ENCODE results near the gene NACC2. TPM values are rescaled to one million over a fixed set of nuclear protein-coding genes. Genes with fewer than 3 reads are reported as not detected.

The NACC2 gene
- total and polyA plus RNA-seq, 2 of the 8 experiments (the other 6 are each of a cell fraction or from before 2014, with no cell fraction given): 8.3 to 14.0 TPM

- Histone ChIP-seq H2AK5ac (ENCODE audit: low read depth, low read length) (no peak overlapping the region), H3K14ac (ENCODE audit: insufficient read length) (no peak overlapping the region), H4K5ac (ENCODE audit: insufficient read length, low read depth, low read length) (no peak overlapping the region), H3K4ac (replicated peaks; ENCODE audit: insufficient read length, low read depth, low read length) (no peak overlapping the region), H3K23ac (ENCODE audit: insufficient read length) (no peak overlapping the region), H3K27me3 (replicated peaks in 1 of 4; ENCODE audit: control insufficient read depth in 3 of 4, extremely low read depth in 1 of 4, insufficient read depth in 3 of 4, low read length in 3 of 4) (no peaks in the 10 kb centered on the region; a peak in 1 of 7 replicates), H4K91ac (replicated peaks; ENCODE audit: insufficient read length, low read length) (no peak overlapping the region), H2BK12ac (ENCODE audit: low read depth, low read length) (0 out of 2 replicates have a peak overlapping the region, but pooled peaks have one; percentile 50), H3K9ac (replicated peaks in 1 of 4; ENCODE audit: extremely low read depth in 1 of 4, low read depth in 3 of 4, low read length in 3 of 4) (no peak overlapping the region), H4K8ac (ENCODE audit: extremely low read depth, insufficient read depth, low read length) (0 out of 2 replicates have a peak overlapping the region, but pooled peaks have one; percentile 82), H3K4me2 (ENCODE audit: insufficient read depth in 1 of 2, low read depth in 2 of 2, low read length in 2 of 2) (peak overlapping the region; percentile 16 to 41; a peak in 3 of 4 replicates), H3K79me1 (ENCODE audit: low read depth, low read length) (no peaks in the 10 kb centered on the region), H3K27ac (ENCODE audit: low read depth, low read length) (no peak overlapping the region), H2AFZ (ENCODE audit: low read length) (no peak overlapping the region), H3K18ac (ENCODE audit: extremely low read depth, low read length) (peak overlapping the region; percentile 87), H2BK15ac (ENCODE audit: low read length) (no peak overlapping the region), H3K4me1 (replicated peaks in 1 of 4; ENCODE audit: control insufficient read depth in 3 of 4, insufficient read depth in 4 of 4, low read length in 3 of 4) (peaks cover 3 to 25% (median 15%) of the 10 kb centered on the region in 4 experiments), H2BK20ac (ENCODE audit: low read length) (no peak overlapping the region), H3K79me2 (ENCODE audit: control insufficient read depth in 1 of 2, insufficient read depth in 2 of 2, low read length in 2 of 2) (no peaks in the 10 kb centered on the region), H4K20me1 (replicated peaks in 1 of 2; ENCODE audit: control insufficient read depth in 1 of 2, insufficient read depth in 2 of 2, low read length in 2 of 2) (no peaks in the 10 kb centered on the region), H3K9me3 (ENCODE audit: insufficient read depth in 2 of 2, low read depth in 1 of 2, low read length in 1 of 2) (no peaks in the 10 kb centered on the region), H2BK5ac (ENCODE audit: low read depth, low read length) (no peak overlapping the region), H3K4me3 (ENCODE audit: extremely low read depth in 1 of 4, insufficient read depth in 2 of 4, low read depth in 3 of 4, low read length in 4 of 4) (peak overlapping the region in 1 of 4 experiments; percentile 41; a peak in 1 of 8 replicates), H2BK120ac (replicated peaks; ENCODE audit: low read depth, low read length) (no peak overlapping the region), H3K36me3 (ENCODE audit: control insufficient read depth in 2 of 4, insufficient read depth in 4 of 4, low read length in 3 of 4) (no peaks in the 10 kb centered on the region), H3K56ac (replicated peaks; ENCODE audit: insufficient read length, low read depth, low read length) (no peak overlapping the region), H3K23me2 (ENCODE audit: low read depth, low read length) (peaks cover 2% of the 10 kb centered on the region; the same call in 1 of the 2 replicates)
- CTCF ChIA-PET (ENCODE audit: partially characterized antibody): interaction anchor here (1.1 to 3.1 kb wide), 8 partner anchors 9 to 142 kb away, joined by 3 to 10 read pairs (median 6); no protein-coding TSS in a partner anchor
- POLR2A ChIA-PET (ENCODE audit: partially characterized antibody): no interaction called here
- FAIRE-seq (no peak), DNase-seq (ENCODE audit: low read depth in 1 of 2, low spot score in 2 of 2) (no peak)
- WGBS, 2 experiments (ENCODE audit: extremely low coverage in 1 of 2, insufficient coverage in 1 of 2, insufficient read length in 1 of 2, insufficient replicate concordance in 2 of 2, low coverage in 1 of 2, low lambda C conversion rate in 2 of 2, missing lambda C conversion rate in 1 of 2): 33% methylated on average over 11 of the region's 13 CpGs; no CpG with 5 or more reads in 1 of the 2 experiments
- TF ChIP-seq HDAC2 (IDR thresholded peaks at IDR 0.05; ENCODE audit: borderline replicate concordance in 1 of 2, low read depth in 2 of 2, low read length in 2 of 2) (no peak), TBP (IDR thresholded peaks at IDR 0.05; ENCODE audit: low read depth, low read length) (no peak), CHD2 (IDR thresholded peaks at IDR 0.05; ENCODE audit: low read length) (no peak), SIN3A (conservative IDR thresholded peaks at IDR 0.05 in 1 of 2, IDR thresholded peaks at IDR 0.05 in 1 of 2; ENCODE audit: low read depth in 1 of 2, low read length in 2 of 2) (no peak), CTCF (IDR thresholded peaks at IDR 0.05; ENCODE audit: control extremely low read depth in 1 of 3, insufficient read depth in 1 of 3, low read depth in 1 of 3, low read length in 3 of 3) (no peak), KDM5A (IDR thresholded peaks at IDR 0.05; ENCODE audit: low read length) (no peak), ASH2L (IDR thresholded peaks at IDR 0.05; ENCODE audit: low read length) (no peak), RXRA (IDR thresholded peaks at IDR 0.05; ENCODE audit: insufficient read depth, low read depth, low read length) (no peak)
- TF ChIP-seq, protein P1, sequence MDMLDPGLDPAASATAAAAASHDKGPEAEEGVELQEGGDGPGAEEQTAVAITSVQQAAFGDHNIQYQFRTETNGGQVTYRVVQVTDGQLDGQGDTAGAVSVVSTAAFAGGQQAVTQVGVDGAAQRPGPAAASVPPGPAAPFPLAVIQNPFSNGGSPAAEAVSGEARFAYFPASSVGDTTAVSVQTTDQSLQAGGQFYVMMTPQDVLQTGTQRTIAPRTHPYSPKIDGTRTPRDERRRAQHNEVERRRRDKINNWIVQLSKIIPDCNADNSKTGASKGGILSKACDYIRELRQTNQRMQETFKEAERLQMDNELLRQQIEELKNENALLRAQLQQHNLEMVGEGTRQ (IDR thresholded peaks at IDR 0.05; ENCODE audit: low read length): no peak
Measured at GRCh38 chr9:136142859-136143214, 47.7 kb upstream of the NACC2 start.
